Endodermal cell (in vitro differentiated cells): ENCODE measurements around the gene TBRG4. TPM values are rescaled to one million over a fixed set of nuclear protein-coding genes. Genes with fewer than 3 reads are reported as not detected.

ENCODE experiments used
- DNase-seq: peaks from one replicate; pipeline ENCODE4 v3.0.0-alpha.2; 2017
- H3K27ac ChIP-seq: 2 replicates; pipeline ENCODE4 v1.5.1; 2013; ENCODE audit warnings: mild to moderate bottlenecking, low read depth, low read length, moderate library complexity
- H3K27me3 ChIP-seq: 2 replicates; pipeline ENCODE4 v1.6.1; 2013; ENCODE audit warnings: mild to moderate bottlenecking, low read length, moderate library complexity; ENCODE audit not compliant: insufficient read depth, control insufficient read depth, poor library complexity, severe bottlenecking
- H3K36me3 ChIP-seq: 2 replicates; pipeline ENCODE4 v1.7.0; 2013; ENCODE audit warnings: mild to moderate bottlenecking, low read length, moderate library complexity; ENCODE audit not compliant: control insufficient read depth, insufficient read depth
- H3K4me1 ChIP-seq: one replicate; pipeline ENCODE4 v1.7.0; 2013; ENCODE audit warnings: low read length; ENCODE audit not compliant: control insufficient read depth, insufficient read depth
- H3K4me3 ChIP-seq: 2 replicates; pipeline ENCODE4 v1.5.1; 2013; ENCODE audit warnings: mild to moderate bottlenecking, low read length, moderate library complexity
- H3K9ac ChIP-seq: 2 replicates; pipeline ENCODE4 v1.6.1; 2013; ENCODE audit warnings: mild to moderate bottlenecking, low read length, moderate library complexity; ENCODE audit not compliant: poor library complexity, severe bottlenecking; ENCODE audit errors: extremely low read depth
- H3K9me3 ChIP-seq: 2 replicates; pipeline ENCODE4 v1.6.1; 2013; ENCODE audit warnings: mild to moderate bottlenecking, low read length, moderate library complexity; ENCODE audit not compliant: control insufficient read depth
- H3K27ac Mint-ChIP-seq: 2 replicates; pipeline ENCODE4 v1.8.0; 2020; ENCODE audit warnings: mixed read lengths
- H3K27me3 Mint-ChIP-seq: 2 replicates; pipeline ENCODE4 v1.8.0; 2021; ENCODE audit warnings: mild to moderate bottlenecking, mixed read lengths; ENCODE audit not compliant: insufficient read depth
- H3K36me3 Mint-ChIP-seq: 2 replicates; pipeline ENCODE4 v1.8.0; 2020; ENCODE audit warnings: low read depth, mixed read lengths
- H3K4me1 Mint-ChIP-seq: 2 replicates; pipeline ENCODE4 v1.8.0; 2020; ENCODE audit warnings: mixed read lengths
- H3K4me3 Mint-ChIP-seq: 2 replicates; pipeline ENCODE4 v1.8.0; 2020; ENCODE audit warnings: mild to moderate bottlenecking, moderate library complexity, mixed read lengths
- H3K9me3 Mint-ChIP-seq: 2 replicates; pipeline ENCODE4 v1.8.0; 2020; ENCODE audit warnings: mild to moderate bottlenecking, mixed read lengths
- CTCF ChIP-seq: fragments of 200-600 bp; sonication (generic); conservative IDR thresholded peaks from 2 replicates; pipeline ENCODE4 v1.5.0; 2021; ENCODE audit warnings: antibody characterized with exemption, mild to moderate bottlenecking
- WGBS, 2 experiments: methylation state at CpG; one replicate each; pipeline versions ENCODE4 v1.1.5 to v1.1.7; 2013; ENCODE audit warnings: missing lambda C conversion rate in 2 of 2, mixed read lengths in 1 of 2; ENCODE audit not compliant: insufficient coverage in 1 of 2, insufficient read length in 1 of 2; 5-methylcytosine and 5-hydroxymethylcytosine counted together
- total RNA-seq, 2 donors: library from RNA; stranded (reverse); fragmentation: NEBNext Ultra II Directional in 1 of 2; extraction: Animal tissue kit (Norgen Biotek cat#: 25700) in 1 of 2; gene quantifications; 2 replicates in 1 of 2; 3 replicates in 1 of 2; pipeline ENCODE4 v1.2.1, GENCODE V29; 2021

The TBRG4 gene
- total RNA-seq, 2 donors from 2014 or later, result 66.7 to 95.9 TPM

- H3K9me3 Mint-ChIP-seq, result no peaks in the 10 kb centered on the region
- H3K27ac Mint-ChIP-seq, result no peak overlapping the region
- H3K9me3 ChIP-seq, result no peaks in the 10 kb centered on the region
Measured at GRCh38 chr7:45075355-45075644, 36.2 kb downstream of the TBRG4 start.

GRCh38 chr7:45074528-45075354 lies 36.8 kb downstream of the TBRG4 start:
- DNase-seq, result no peak
- Histone ChIP-seq H3K27ac (no peak overlapping the region), H3K36me3 (peaks cover 51% of the 10 kb centered on the region), H3K27me3 (no peaks in the 10 kb centered on the region), H3K4me3 (no peak overlapping the region), H3K9ac (no peak overlapping the region), H3K4me1 (no peaks in the 10 kb centered on the region), H3K9me3 (no peaks in the 10 kb centered on the region)
- Mint-ChIP-seq H3K4me3 (no peak overlapping the region), H3K9me3 (no peaks in the 10 kb centered on the region), H3K27ac (no peak overlapping the region), H3K4me1 (no peaks in the 10 kb centered on the region), H3K36me3 (peaks cover 36% of the 10 kb centered on the region), H3K27me3 (no peaks in the 10 kb centered on the region)
- WGBS, 2 experiments, result 91 to 95% methylated on average over 16 of the region's 16 CpGs
- TF ChIP-seq CTCF, result no peak

More at GRCh38 chr7:45075355-45075644, 36.2 kb downstream of the TBRG4 start:
- Mint-ChIP-seq H3K4me1 (no peaks in the 10 kb centered on the region), H3K4me3 (no peak overlapping the region), H3K36me3 (peaks cover 36% of the 10 kb centered on the region), H3K27me3 (no peaks in the 10 kb centered on the region)
- Histone ChIP-seq H3K27ac (no peak overlapping the region), H3K4me3 (no peak overlapping the region), H3K27me3 (no peaks in the 10 kb centered on the region), H3K36me3 (peaks cover 48% of the 10 kb centered on the region), H3K4me1 (no peaks in the 10 kb centered on the region), H3K9ac (no peak overlapping the region)
- no peak for TF ChIP-seq CTCF
- 96 to 100% methylated on average over 1 of the region's 1 CpG for WGBS, 2 experiments
- no peak for DNase-seq

- Mint-ChIP-seq H3K27me3 (no peaks in the 10 kb centered on the region), H3K27ac (no peak overlapping the region), H3K4me1 (no peaks in the 10 kb centered on the region), H3K36me3 (peaks cover 42% of the 10 kb centered on the region), H3K9me3 (no peaks in the 10 kb centered on the region), H3K4me3 (no peak overlapping the region)
- Histone ChIP-seq H3K9ac (no peak overlapping the region), H3K27me3 (no peaks in the 10 kb centered on the region), H3K4me3 (no peak overlapping the region), H3K9me3 (no peaks in the 10 kb centered on the region), H3K4me1 (no peaks in the 10 kb centered on the region), H3K36me3 (peaks cover 59% of the 10 kb centered on the region), H3K27ac (no peak overlapping the region)
- no peak for TF ChIP-seq CTCF
- 94 to 95% methylated on average over 8 to 15 of the region's 15 CpGs for WGBS, 2 experiments
- no peak for DNase-seq
Measured at GRCh38 chr7:45073786-45074527, 37.5 kb downstream of the TBRG4 start.
